ENCODE measurements around the gene MAPKAPK3.

Gene MAPKAPK3

DNA sequence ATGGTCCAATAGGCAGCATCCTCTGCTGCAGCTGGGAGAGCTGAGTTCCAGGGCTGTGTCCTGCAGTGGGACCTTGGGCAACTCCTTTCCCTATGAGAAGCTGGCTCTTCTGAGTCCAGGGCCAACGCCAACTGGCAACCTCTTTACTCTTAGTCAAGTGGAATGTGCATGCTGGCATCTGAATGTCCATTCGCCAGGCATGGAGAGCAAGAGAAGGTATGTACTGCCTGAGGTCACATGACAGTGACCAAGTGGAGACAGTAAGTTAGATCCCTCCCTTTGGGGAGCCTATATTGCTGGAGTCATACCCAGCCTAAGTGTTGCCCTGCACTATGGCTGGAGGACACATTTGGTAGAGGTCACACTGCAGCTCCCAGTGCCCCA is 35.5 kb upstream of the MAPKAPK3 start:
- H3K4me3 ChIP-seq, result no peak overlapping the region
- DNase-seq (ENCODE audit: low spot score), result no peak
- TF ChIP-seq, protein P1, sequence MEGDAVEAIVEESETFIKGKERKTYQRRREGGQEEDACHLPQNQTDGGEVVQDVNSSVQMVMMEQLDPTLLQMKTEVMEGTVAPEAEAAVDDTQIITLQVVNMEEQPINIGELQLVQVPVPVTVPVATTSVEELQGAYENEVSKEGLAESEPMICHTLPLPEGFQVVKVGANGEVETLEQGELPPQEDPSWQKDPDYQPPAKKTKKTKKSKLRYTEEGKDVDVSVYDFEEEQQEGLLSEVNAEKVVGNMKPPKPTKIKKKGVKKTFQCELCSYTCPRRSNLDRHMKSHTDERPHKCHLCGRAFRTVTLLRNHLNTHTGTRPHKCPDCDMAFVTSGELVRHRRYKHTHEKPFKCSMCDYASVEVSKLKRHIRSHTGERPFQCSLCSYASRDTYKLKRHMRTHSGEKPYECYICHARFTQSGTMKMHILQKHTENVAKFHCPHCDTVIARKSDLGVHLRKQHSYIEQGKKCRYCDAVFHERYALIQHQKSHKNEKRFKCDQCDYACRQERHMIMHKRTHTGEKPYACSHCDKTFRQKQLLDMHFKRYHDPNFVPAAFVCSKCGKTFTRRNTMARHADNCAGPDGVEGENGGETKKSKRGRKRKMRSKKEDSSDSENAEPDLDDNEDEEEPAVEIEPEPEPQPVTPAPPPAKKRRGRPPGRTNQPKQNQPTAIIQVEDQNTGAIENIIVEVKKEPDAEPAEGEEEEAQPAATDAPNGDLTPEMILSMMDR (IDR thresholded peaks at IDR 0.05), result no peak

DNA sequence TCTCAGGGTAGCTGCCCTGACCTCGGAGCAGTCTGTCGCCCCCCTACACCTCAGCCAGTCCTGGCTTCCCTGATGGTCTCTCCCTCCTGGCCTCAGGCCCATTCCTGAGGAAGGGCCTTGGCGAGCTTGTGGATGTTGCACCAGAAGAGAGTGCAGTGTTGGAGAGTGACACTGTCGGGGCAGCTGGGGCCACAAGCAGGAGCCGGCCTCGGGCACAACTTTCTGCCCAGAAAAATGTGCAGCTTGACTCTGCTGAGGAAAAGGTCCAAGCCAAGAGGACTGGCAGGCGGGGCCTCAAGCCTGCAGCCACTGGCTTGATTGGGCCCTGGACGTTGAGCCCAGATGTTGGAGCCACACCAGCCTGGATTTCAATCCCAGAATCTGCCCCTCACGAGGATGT is 34.9 kb upstream of the MAPKAPK3 start:
- no peak overlapping the region for H3K4me3 ChIP-seq
- no peak for DNase-seq (ENCODE audit: low spot score)
- TF ChIP-seq, protein P1 (IDR thresholded peaks at IDR 0.05), result no peak
- H3K27ac ChIP-seq, result no peak overlapping the region

More for the DNA sequence above, 35.5 kb upstream of the MAPKAPK3 start:
- no peak overlapping the region for H3K27ac ChIP-seq

DNA sequence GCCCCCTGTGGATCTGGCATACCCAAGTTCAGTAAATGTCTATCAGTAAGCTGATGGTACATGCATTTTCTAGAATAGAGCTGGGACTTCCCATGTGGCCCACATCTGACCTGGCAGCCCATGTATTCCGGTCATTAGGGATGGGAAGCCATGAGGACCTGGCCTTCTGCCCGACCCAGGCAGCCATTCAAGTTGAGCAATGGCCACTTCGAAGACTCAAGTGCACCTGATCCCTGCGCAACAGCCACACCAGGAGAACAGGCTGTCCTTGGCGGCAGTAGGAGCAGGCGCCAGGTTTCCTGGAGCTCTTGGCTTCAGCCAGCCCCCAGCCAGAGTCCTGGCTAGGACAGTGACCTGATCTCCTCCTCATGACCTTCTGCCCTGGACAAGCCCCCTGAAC is 33.1 kb upstream of the MAPKAPK3 start:
- H3K4me3 ChIP-seq, result no peak overlapping the region
- H3K27ac ChIP-seq, result no peak overlapping the region
- TF ChIP-seq, protein P1 (IDR thresholded peaks at IDR 0.05), result no peak
- no peak for DNase-seq (ENCODE audit: low spot score)

DNA sequence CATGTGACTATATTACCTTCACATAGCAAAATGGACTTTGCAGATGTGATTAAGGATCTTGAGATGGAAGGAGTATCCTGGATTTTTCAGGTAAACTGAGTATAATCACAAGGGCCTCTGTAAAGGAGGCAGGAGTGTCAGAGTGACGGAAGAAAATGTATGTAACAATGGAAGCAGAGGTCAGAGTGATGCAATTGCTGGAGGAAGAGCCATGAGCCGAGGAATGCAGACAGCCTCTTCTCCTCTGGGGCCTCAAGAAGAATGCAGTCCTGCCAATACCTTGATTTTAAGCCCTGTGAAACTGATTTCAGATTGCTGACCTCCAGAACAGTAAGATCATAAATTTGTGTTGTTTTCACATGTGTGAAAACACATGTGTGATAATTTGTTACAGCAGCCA is 32.6 kb upstream of the MAPKAPK3 start:
- Histone ChIP-seq H3K4me3 (no peak overlapping the region), H3K27ac (no peak overlapping the region)
- TF ChIP-seq, protein P1 (IDR thresholded peaks at IDR 0.05), result no peak
- DNase-seq (ENCODE audit: low spot score), result no peak

DNA sequence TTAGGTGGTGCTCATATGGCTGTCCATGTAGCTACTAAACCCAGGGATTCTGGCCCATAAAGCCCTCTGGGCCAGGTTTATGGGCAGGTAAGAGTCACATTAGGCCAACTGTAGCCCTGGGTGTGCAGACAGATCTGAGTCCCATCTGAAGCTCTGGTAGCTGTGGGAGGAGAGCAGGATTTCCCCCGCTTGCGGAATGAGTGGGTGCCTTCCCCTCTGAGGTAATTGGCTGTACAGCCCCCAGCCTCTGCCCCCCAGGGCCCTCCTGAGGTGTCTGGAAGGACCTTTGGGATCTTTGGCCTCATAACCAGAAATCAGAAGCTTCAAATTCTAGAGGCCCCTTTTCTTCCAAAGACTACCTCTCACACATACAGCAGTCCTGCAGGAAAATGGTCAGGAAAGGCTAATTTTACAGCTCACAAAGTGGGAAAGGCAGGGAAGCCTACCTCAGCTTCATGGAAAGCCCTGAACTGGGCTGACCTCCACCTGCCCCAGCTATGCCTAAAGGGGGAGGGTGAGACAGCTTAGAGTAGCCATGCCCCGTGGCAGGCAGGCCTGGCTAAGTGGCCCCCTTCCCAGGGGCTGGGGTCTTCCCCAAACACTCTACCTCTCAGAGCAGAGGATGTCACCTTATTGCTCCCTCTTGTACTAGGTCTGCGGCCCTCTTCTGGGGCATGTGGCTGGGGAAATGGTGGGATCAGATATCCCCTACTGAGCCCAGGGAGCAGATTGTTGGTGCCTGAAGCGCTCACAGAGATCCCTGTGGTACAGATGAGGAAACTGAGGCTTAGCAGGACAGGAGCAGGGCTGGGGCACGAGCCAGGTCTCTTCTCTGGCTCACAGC is 30.8 kb upstream of the MAPKAPK3 start:
- TF ChIP-seq, protein P1 (IDR thresholded peaks at IDR 0.05), result no peak
- no peak overlapping the region for H3K4me3 ChIP-seq
- DNase-seq (ENCODE audit: low spot score), result no peak
- H3K27ac ChIP-seq, result no peak overlapping the region

DNA sequence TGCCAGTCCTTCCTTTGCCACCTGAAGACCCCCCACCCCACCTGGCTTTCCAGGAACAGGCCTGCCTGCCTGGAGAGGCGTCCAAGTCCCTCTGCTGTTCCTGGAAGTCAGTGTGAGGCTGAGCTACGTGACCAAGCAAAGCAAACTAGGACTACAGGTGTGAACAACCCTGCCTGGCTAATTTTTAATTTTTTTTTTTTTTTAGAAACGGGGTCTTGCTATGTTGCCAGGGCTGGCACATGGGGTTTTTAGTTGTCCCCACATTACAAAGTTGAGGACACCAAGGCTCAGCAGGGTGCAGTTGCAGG is 30.2 kb upstream of the MAPKAPK3 start:
- TF ChIP-seq, protein P1 (IDR thresholded peaks at IDR 0.05), result no peak
- Histone ChIP-seq H3K4me3 (no peak overlapping the region), H3K27ac (no peak overlapping the region)
- DNase-seq (ENCODE audit: low spot score), result no peak

DNA sequence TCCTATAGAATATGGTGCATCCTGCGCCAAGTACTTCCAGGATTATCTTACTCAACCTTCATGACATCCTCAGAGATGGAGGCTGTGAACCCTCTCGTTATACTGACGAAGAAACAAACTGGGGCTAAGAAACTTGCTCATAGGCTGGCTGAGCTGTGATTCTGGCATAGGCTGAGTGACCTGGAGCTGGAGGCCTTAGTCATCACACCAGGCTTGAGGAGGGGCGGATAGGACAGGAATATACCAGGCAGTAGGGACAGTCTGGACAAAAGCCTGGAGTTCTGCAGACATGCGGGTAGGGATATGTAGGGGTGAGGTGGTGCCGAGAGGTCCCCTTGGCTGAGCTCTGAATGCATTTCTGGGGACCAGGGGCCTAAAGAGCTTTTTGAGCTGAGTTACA is 29.6 kb upstream of the MAPKAPK3 start:
- Histone ChIP-seq H3K27ac (no peak overlapping the region), H3K4me3 (no peak overlapping the region)
- DNase-seq (ENCODE audit: low spot score), result no peak
- TF ChIP-seq, protein P1 (IDR thresholded peaks at IDR 0.05), result no peak

Measured in coronary artery (tissue), 2 donors.